Left renal pelvis (tissue), 4 donors: ENCODE results near the gene ASB2. TPM values are rescaled to one million over a fixed set of nuclear protein-coding genes. Genes with fewer than 3 reads are reported as not detected.
A peak's percentile ranks its signal among the peaks of the same experiment; 100 is the strongest.

ENCODE experiments used
- DNase-seq, 4 donors: peaks; one replicate each; pipeline ENCODE4 v3.0.0-alpha.2; 2013; ENCODE audit warnings: low read depth in 4 of 4, low spot score in 3 of 4
- polyA plus RNA-seq, 4 donors: library from polyadenylated mRNA; unstranded; fragments of 120-200 nt; gene quantifications; one replicate each; pipeline ENCODE4 v1.2.1, GENCODE V29; 2013; ENCODE audit not compliant: insufficient read length in 4 of 4

ASB2 gene
- polyA plus RNA-seq, 4 donors = 0.10 to 0.39 (median 0.33) TPM

GRCh38 chr14:93911975-93912615 is 64.3 kb downstream of the ASB2 start:
- no peak for DNase-seq

- DNase-seq = no peak
These were observed 66.8 kb downstream of the ASB2 start for GRCh38 chr14:93909429-93910128.

- peak in 2 of 4 donors; percentile 25 to 26 for DNase-seq
These were observed 69.7 kb downstream of the ASB2 start for GRCh38 chr14:93906341-93907329.

GRCh38 chr14:93905623-93906022 is 70.7 kb downstream of the ASB2 start:
- DNase-seq = no peak

- no peak for DNase-seq
These were observed 72.8 kb downstream of the ASB2 start for GRCh38 chr14:93903342-93904184.

GRCh38 chr14:93902619-93903307 is 73.6 kb downstream of the ASB2 start:
- no peak for DNase-seq

GRCh38 chr14:93901813-93902212 is 74.6 kb downstream of the ASB2 start:
- DNase-seq = no peak

GRCh38 chr14:93898731-93899130 is 77.6 kb downstream of the ASB2 start:
- no peak for DNase-seq

GRCh38 chr14:93898081-93898611 is 78.2 kb downstream of the ASB2 start:
- no peak for DNase-seq

GRCh38 chr14:93897476-93897845 is 78.9 kb downstream of the ASB2 start:
- DNase-seq = no peak

- DNase-seq = no peak
These were observed 81.3 kb downstream of the ASB2 start for GRCh38 chr14:93895023-93895604.

- DNase-seq = no peak
These were observed 82.6 kb downstream of the ASB2 start for GRCh38 chr14:93893661-93894261.

- DNase-seq = peak in 3 of 4 donors; percentile 40 to 54 (median 42)
These were observed 83.3 kb downstream of the ASB2 start for GRCh38 chr14:93892923-93893558.

- DNase-seq = no peak
These were observed 83.9 kb downstream of the ASB2 start for GRCh38 chr14:93892505-93892839.

- no peak for DNase-seq
These were observed 84.4 kb downstream of the ASB2 start for GRCh38 chr14:93891756-93892504.

GRCh38 chr14:93889739-93890483 is 86.5 kb downstream of the ASB2 start:
- no peak for DNase-seq

GRCh38 chr14:93888995-93889394 is 87.4 kb downstream of the ASB2 start:
- no peak for DNase-seq
